GM18868 (cell line): ENCODE data around the gene MAB21L3.

Experiments used
- ATAC-seq: cut with Tn5 transposase; IDR thresholded peaks from one replicate; pipeline ENCODE4 v1.9.1; 2021; ENCODE audit warnings: mild to moderate bottlenecking, moderate library complexity; ENCODE audit not compliant: unreplicated experiment

Gene MAB21L3

DNA sequence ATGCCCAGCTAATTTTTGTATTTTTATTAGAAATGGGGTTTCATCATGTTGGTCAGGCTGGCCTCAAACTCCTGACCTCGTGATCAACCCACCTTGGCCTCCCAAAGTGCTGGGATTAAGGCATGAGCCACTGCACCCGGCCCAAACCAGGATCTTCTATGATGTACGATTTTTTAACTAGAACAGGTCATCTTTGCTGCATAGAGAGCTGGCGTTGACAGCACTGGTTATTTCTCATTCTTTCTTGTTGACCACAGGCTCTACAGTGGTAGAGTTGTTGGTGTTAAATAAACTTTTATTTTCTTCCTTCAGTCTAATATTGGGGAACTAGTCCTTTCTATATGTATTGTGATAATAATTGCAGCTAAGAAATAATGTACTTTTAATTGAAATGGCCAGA is 3.8 kb upstream of the MAB21L3 start:
- ATAC-seq, result no peak

DNA sequence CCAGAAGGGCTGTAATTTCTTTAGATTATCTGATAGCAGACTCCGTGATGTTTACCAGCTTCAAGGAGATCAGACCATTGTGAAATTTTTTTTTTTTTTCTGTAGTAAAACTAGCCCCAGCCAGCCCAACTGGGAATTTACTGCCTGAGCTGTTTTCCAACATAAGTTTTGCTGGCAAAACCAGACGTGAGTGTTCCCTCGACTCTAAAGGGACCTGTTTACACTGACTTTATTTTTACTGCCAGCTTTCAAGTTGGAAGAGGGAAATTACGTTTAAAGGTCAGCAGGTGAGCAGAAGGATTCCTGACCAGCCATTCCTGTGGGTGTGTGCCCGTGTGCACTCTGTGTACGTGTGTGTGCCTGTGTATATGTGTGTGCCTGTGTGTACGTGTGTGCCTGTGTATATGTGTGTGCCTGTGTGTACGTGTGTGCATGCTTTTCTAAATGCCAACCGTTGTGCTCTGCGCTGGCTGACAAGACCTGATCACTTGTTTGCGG is 374 bp downstream of the MAB21L3 start:
- ATAC-seq, result no peak

DNA sequence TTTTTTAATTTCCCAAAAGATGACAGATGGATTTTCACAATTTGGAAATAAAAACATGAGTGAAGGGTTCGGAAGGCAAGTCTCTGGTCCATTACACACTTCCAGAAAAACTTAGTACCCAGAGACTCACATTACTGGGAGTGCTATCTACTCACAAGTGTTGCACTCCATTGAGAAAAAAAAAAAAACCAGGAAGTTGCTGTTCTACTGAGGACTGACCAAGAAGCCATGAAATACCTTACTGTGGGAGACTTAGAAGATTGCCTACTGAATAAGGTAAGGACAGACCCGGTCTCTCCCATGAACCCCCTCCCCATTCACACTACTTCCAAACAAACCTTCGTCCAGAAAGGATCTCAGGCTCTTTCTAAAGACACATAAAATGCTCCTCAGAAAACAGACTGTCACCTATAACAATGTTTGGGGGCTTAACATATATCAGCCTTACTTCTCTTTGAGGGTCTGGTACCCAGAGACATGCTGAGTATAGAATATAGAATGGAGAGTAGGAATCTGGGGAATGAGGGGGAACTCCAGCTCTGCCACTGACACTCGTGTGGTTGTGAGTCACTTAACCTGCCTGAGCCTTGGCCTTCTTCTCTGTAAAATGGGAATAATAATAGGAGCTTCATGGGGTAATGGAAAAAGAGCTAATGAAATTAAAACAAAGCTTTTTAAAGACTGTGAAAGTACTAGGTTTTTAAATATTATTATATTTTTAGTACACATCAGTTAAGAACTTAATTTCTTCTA is 1.4 kb downstream of the MAB21L3 start:
- ATAC-seq, result no peak

DNA sequence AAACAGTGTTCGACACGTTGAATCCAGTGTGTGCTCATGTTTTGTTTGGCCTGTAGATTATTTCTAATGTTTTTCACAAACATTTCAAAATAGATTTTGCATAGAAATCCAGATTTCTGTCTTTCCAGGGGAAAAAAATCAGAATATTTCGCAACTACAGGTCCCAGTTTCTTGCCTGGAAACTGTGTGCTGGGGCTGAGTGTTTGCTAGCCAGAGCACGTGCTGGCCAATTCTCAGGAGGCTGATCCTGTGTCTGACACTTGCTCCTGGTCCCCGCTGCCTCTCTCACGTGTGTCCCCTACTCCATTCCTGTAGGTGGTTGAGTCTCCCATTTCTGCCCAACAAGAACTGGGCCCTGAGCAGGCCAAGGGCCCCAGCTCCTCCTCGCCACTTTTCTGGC is 2.4 kb downstream of the MAB21L3 start:
- no peak for ATAC-seq

DNA sequence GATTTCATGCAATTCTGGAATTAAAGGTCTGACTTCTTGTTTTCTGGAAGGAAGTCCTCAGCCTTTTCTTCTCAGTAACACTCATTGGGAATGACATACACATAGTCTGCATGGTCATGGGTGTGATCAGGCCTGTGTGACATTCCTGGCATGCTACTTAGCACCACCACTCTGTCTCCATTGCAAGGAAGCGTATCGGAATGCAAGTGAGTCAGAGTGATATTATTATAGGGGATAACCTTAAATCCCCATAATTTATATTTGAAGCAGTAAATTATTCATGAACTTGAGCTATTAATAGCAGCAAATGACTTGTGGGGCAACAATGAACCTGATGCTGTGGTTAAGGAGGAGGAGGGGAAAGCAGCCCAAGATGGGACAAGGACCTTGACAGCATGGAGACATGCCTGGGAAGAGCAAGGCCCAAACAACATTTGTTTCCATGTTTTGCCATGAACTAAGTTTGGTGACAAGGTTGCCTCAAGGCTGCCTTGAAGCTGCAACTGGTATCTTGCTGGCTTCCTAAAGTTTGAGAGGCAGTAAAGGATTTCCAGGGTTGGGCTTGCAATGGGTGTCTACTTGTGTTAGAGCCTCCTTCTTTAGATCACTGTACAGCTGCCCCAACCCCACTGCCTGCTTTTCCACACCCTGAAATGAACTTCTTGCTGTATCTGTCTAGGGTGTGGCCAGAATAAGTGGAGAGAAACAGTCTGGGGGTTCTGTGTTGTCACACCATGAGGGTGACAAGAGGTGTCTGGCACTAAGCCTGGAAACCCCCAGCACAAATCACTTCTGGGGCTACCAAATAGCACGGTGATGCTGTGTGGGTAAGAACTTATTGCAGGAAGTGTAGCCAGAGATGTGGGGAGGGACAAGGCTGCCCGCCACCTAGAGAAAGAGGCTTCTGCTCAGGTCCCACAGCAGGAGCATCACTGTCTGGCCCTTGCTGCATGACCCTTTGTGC is 4.6 kb downstream of the MAB21L3 start:
- peak; percentile 38 for ATAC-seq

DNA sequence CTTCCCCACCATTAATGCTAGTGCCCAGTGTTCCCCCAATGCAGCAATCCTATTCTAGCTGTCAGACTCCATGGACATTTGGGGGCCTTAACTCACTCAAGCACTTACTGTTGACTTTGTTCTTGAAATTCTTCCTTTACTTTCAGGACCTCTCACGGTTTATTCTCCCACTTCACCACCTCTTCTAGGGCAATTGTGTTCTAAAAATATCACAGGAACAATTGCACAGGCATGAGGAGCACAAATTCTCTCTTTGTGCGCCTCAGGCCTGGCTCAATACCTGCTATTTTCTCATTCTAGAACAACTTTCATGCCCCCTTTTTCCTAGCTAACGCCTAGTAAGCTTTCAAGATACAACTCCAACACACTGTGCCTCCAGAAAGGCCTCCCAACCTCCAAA is 7.3 kb downstream of the MAB21L3 start:
- no peak for ATAC-seq

DNA sequence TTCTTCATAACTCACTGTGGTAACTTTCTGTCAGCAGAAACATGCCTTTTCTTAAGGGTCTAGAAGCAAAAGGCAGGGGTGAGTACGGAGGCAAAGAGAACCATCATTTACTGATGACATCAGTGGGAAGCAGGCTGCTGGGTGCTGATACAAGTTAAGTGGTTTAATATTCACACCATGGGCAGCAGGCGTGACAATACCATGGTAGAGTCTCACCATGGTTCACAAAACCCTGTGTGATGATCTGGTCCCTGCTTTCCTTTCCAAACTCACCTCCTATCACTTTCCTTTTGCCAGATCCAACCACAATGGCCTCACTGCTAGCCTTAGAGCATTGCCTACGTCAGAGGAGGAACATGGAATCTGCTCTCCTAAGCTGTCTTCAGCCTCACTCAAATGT is 8.7 kb downstream of the MAB21L3 start:
- ATAC-seq, result no peak

DNA sequence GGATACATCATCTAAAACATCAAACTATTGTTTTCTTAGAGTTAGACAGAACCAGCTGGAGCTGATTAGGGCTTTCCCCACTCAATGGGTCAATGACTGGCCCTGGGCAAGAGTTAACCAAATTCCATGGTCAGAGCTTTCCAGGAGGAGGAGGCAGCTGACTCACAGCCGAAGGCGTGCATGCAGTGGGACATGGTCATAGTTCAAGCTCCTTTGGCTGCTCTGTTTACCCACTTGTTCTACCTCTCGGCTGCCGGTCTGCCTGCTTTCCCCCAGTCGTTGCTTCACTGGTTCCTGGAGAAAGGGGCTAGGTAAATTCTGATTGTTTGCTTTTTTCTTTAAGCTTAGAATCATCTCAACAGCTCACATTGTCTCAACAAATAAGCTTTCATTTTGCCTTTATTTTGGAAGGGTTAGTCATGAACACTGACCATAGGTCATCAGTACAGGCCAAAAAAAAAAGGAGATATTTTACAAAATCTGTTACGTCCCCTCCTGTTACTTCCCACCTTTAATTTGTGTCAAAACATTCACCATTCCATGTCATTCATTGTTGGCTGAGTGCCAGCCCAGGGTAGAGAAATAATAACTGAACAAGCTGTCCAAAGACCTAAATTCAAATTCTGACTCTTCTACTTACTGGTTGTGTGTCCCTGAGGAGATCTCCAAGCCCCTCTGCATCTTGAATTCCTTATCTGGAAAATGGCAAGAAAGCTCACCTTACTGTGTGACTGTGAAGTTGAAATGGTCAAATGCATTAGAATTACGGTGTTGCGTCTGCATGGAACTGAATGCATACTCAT is 12.0 kb downstream of the MAB21L3 start:
- ATAC-seq, result no peak

DNA sequence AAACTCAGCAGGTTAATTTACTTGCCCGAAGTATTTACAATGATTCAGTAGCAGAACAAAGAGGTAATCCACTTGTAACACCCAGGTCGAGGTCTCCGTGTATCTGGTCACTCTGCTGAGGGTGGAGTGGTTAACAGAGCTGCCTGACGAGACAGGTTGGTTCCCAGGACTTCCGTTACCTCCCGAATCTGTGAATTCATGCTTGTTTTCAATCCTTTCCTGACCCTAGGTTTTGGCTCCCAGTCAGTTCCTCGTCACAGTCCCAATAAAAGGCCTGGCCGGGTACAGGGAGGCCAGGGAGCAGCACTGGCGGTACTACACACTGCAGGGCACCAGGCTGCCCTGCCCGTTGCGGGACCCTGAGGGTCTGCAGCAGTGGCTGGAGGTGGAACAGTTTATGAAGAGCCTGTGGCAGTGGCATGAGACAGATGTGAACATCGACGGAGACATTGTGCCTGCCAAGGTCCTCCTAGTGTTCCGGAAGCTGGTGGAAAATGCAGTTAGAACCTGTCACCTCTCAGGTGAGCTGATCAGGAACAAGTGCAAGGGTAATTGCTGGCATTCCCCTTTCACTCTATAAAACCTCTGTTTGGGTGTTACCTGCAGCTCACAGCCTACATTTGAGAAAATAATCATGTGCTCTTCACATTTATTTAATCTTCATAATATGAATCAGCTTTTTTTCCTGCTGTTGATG is 12.8 kb downstream of the MAB21L3 start:
- no peak for ATAC-seq

DNA sequence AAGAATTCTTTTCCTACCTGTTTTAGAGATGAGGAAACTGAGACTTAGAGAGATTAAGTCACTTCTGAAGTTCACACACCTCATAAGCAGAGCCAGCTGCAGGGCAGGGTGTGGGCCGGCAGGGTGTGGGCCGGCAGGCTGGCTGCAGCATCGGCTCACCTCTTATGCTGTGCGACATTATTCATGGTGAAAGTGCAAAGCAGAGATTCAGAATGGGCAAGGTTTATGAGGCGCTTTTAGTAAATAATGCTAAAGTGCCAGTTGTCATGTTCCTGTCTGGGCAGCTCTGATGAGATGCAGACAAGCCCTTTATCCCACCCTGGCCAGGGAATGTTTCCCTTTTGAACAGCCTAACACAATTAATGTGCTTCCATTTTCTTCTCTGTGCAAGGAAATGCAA is 14.6 kb downstream of the MAB21L3 start:
- ATAC-seq, result no peak

DNA sequence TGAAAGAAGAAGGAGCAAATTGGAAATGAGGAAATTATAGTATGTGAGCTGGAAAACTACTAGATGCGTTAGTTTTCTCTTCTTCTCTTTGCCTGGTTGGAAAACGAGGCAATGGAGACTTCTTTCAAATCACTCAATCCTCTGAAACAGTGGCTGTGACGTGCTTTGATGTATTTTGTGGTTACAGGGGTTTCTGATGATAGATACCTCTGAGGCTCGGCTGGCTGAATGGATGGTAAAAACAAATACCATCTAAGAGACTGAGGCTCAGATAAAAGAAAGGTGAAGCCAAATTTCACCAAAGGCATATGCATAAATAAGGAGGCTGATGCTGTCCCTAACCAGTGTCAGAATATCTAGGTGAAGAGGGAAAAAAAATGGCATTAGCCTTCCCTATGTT is 15.1 kb downstream of the MAB21L3 start:
- ATAC-seq, result no peak

DNA sequence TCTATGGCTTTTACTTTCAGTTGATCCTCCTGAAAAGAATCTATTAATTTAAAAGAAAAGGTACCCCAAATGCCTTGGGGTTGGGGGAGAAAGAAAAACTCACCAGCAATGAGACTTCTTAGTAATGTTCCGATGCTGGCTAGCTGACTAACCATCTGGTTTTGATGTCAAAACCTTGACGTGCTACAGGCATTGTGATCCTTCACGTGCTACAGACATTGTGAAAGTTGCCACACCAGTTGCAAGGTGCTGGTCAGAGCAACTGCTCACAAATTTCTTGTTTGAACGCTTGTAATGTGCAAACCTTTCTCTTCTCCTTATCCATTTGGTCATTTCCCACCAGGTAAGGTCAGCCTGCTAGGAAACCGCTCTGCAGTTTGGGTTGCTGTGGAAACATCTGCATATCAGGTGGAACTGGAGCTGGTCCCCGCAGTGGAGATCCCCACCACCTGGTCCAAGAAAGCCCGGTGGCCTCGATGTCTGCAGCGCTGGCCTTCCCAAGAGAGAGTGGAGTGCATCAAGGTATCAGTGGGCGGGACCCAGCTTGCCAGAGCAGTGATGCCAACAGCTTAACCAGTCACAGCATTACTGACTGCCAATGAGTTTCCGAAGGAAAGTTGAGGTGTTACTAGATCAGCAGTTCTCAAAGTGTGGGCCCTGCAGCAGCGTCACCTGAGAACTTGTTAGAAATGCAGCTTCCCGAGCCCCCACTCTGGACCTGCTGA is 16.1 kb downstream of the MAB21L3 start:
- no peak for ATAC-seq

DNA sequence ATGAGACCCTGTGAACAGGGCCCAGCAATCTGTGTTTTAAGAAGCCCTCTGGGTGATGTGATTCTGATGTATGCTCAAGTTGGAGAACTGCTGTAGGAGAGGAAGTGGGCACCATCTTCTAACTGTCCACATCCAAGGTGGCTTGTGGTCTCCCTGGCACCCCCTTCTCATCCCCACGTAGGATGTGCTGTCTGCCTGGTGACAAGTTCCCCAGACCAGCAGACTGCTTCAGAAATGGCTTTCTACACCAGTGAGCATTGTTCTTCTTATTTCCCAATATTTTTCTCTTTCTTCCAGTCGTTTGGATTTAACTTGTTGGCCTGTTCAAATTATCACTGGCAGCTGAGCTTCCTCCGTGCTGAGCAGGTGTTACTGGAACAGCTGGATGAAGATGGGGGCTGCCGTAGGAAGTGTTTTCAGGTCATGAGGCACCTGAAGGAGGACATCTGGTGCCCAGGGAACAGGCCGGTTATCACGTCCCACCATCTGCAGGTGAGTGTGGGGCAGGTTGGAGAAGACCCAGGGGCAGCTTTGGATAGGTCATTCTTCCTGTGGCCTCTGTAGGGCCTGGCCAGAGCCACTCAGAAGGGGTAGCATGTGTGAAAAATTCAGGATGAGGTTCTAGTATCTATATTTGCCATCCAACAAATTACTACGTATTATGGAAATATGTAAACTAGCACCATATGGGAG is 16.8 kb downstream of the MAB21L3 start:
- no peak for ATAC-seq

DNA sequence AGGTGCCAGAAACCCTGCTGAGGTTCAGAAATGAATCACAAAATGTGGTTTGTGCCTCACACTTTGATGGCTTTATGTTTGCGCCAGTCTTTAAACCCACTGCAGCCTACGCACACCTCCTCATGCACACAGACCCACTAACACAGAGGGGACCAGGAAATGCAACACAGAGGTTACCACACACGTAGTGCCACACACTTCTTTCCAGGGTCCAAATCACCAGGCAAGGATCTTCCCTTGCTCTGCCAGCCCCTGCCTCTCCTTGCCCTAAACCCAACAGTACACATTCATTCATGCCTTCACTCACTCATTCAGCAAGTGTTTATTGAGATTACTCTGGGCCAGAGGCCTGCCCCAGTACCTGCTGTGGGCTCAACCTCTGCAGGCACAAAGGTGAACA is 17.5 kb downstream of the MAB21L3 start:
- no peak for ATAC-seq

DNA sequence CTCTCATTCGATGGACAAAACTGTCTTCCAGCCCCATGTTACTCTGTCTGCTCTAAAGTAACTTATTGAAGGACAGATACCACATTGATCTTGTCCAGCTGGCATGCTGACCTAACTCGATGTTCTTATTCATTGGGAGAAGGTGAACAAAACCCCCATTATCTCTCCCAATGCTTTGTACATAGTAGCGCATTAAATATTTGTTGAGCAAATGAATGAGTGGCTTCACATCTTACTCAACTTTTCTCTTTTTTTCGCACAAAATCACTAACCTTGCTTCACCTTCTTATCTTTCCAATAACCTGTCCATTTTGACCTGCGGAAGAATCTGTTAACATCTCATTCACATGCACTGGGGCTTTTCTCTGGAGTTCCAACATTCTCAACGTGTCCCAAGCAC is 18.3 kb downstream of the MAB21L3 start:
- ATAC-seq, result no peak

DNA sequence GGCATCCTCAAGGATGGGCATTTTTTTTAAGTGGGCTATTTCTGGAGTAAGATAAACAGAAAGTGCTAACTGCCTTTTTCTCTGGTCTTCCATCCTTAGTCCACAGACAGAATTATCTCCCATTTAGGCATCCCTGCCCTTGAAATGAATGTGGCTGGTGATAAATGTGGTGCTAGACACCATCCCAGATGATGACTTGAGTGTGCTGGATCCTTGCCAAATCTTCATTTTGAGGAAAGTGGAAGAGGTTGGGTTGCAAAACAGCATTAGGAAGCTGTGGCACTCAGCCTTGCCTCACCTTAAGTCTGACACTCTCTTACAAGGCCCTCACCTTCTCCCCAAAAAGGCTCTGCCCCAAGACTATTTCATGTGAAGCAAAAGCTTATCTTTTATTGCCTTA is 19.2 kb downstream of the MAB21L3 start:
- no peak for ATAC-seq

DNA sequence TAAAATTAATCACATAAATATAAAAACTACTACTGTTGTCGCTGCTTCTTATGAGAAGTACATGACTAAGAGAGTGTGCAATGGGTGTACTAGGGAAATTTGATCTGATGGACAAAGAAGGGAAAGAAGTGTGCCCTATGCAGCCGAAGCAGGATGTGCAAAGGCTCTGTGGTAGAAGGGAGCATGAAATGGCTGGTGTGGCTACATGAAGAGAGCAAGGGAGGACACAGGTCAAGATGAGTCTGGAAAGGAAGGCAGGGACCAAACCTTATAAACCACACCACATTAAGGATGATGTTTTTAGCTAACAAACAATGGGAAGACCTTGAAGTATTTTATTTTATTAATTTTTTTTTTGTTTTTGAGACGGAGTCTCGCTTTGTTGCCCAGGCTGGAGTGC is 20.0 kb downstream of the MAB21L3 start:
- ATAC-seq, result no peak

DNA sequence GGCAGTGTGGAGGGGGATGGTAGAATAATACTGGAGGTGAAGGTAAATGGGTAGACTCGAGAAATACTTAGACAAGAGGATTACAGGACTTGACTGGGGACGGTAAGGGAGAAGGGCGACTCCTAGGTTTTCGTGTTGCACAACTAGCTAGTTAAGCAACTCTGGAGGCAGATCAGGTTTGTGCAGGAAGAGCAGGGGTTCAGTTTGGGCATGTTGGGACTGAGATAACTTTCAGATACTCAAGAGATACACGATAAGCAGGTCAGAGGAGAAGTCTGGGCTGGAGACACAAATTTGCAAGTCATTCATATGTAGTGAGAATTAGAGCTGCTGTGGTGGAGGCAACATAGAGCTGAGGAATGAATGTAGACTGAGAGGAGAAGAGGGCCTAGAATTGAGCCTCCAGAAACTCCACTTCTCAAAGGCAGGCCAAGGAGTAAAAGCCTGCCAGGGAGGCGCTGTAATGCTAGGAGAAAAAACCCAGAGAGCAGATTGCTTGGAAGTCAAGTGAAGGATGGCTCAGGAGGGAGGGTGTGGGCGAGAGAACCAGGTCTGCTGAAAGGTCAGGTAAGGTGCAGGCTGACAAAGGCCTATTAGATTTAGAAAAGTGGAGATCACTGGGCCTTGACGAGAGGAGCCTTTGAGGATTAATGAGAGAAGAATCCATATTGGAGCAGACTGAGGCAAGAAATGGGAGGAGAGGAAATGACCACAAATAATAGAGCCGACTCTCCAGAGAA is 20.8 kb downstream of the MAB21L3 start:
- no peak for ATAC-seq
